ENCODE results near the gene OR2S2. TPM values are rescaled to one million over a fixed set of nuclear protein-coding genes. Genes with fewer than 3 reads are reported as not detected.

Gene OR2S2
- total RNA-seq, 4 donors from 2014 or later, result not detected

GRCh38 chr9:35912791-35913400 lies 45.1 kb downstream of the OR2S2 start:
- no peaks in the 10 kb centered on the region for H3K9me3 ChIP-seq
- peaks cover 60% of the 10 kb centered on the region for H3K4me1 ChIP-seq
- DNase-seq (ENCODE audit: low spot score in 2 of 2), result no peak
- 93% methylated on average over 10 of the region's 10 CpGs for WGBS
- H3K27me3 ChIP-seq, result no peaks in the 10 kb centered on the region
- H3K36me3 ChIP-seq, result no peaks in the 10 kb centered on the region
- H3K27ac ChIP-seq, result no peak overlapping the region
- no peak overlapping the region for H3K4me3 ChIP-seq
- TF ChIP-seq POLR2AphosphoS5 (IDR thresholded peaks at IDR 0.05) (no peak), POLR2A (IDR thresholded peaks at IDR 0.05) (no peak), EP300 (IDR thresholded peaks at IDR 0.05) (no peak), CTCF (IDR thresholded peaks at IDR 0.05) (no peak)

GRCh38 chr9:35911690-35912089 lies 46.3 kb downstream of the OR2S2 start:
- Histone ChIP-seq H3K36me3 (no peaks in the 10 kb centered on the region), H3K27ac (no peak overlapping the region), H3K4me1 (peaks cover 69% of the 10 kb centered on the region), H3K4me3 (no peak overlapping the region), H3K9me3 (no peaks in the 10 kb centered on the region), H3K27me3 (no peaks in the 10 kb centered on the region)
- no peak for TF ChIP-seq POLR2AphosphoS5 (IDR thresholded peaks at IDR 0.05)
- TF ChIP-seq EP300 (IDR thresholded peaks at IDR 0.05), result no peak
- 83% methylated on average over 10 of the region's 10 CpGs for WGBS
- DNase-seq (ENCODE audit: low spot score in 2 of 2), result no peak

- Histone ChIP-seq H3K27me3 (no peaks in the 10 kb centered on the region), H3K9me3 (no peaks in the 10 kb centered on the region), H3K27ac (peak overlapping the region; percentile 40), H3K36me3 (no peaks in the 10 kb centered on the region), H3K4me3 (no peak overlapping the region), H3K4me1 (peaks cover 72% of the 10 kb centered on the region)
- TF ChIP-seq CTCF (IDR thresholded peaks at IDR 0.05), result peak in 1 of 2 donors; percentile 25
- no peak for TF ChIP-seq POLR2AphosphoS5 (IDR thresholded peaks at IDR 0.05)
- DNase-seq (ENCODE audit: low spot score in 2 of 2), result no peak
- 60% methylated on average over 14 of the region's 14 CpGs for WGBS
Measured at GRCh38 chr9:35910613-35911359, 47.2 kb downstream of the OR2S2 start.

GRCh38 chr9:35909687-35910612 lies 48.0 kb downstream of the OR2S2 start:
- Histone ChIP-seq H3K9me3 (no peaks in the 10 kb centered on the region), H3K27ac (peak overlapping the region; percentile 96), H3K4me1 (peaks cover 76% of the 10 kb centered on the region), H3K4me3 (no peak overlapping the region), H3K36me3 (no peaks in the 10 kb centered on the region), H3K27me3 (no peaks in the 10 kb centered on the region)
- no peak for DNase-seq (ENCODE audit: low spot score in 2 of 2)
- 85% methylated on average over 31 of the region's 34 CpGs for WGBS
- TF ChIP-seq POLR2AphosphoS5 (IDR thresholded peaks at IDR 0.05), result no peak
- TF ChIP-seq EP300 (IDR thresholded peaks at IDR 0.05), result no peak
- TF ChIP-seq POLR2A (IDR thresholded peaks at IDR 0.05), result no peak
- no peak for TF ChIP-seq CTCF (IDR thresholded peaks at IDR 0.05)

- no peak for TF ChIP-seq POLR2AphosphoS5 (IDR thresholded peaks at IDR 0.05)
- no peak for TF ChIP-seq CTCF (IDR thresholded peaks at IDR 0.05)
- no peak for TF ChIP-seq POLR2A (IDR thresholded peaks at IDR 0.05)
- TF ChIP-seq EP300 (IDR thresholded peaks at IDR 0.05), result no peak
- Histone ChIP-seq H3K4me1 (peaks cover 76% of the 10 kb centered on the region), H3K4me3 (peak within 1 kb of the TSS; percentile 41)
Measured at GRCh38 chr9:35909274-35909673, 48.7 kb downstream of the OR2S2 start, which contains the start of gene SPAAR. Gene SPAAR (plus strand): TSS chr9:35909490. CDS start chr9:35910464, 974 bp downstream.

More at GRCh38 chr9:35909274-35909673, 48.7 kb downstream of the OR2S2 start, which contains the start of gene SPAAR:
- no peak for DNase-seq (ENCODE audit: low spot score in 2 of 2)
- Histone ChIP-seq H3K27me3 (no peaks in the 10 kb centered on the region), H3K36me3 (no peaks in the 10 kb centered on the region), H3K9me3 (no peaks in the 10 kb centered on the region), H3K27ac (peak within 1 kb of the TSS; percentile 96)
- 80% methylated on average over 8 of the region's 11 CpGs for WGBS

All from suprapubic skin (tissue), 4 donors.